ENCODE measurements around the gene SYTL1.

DNA sequence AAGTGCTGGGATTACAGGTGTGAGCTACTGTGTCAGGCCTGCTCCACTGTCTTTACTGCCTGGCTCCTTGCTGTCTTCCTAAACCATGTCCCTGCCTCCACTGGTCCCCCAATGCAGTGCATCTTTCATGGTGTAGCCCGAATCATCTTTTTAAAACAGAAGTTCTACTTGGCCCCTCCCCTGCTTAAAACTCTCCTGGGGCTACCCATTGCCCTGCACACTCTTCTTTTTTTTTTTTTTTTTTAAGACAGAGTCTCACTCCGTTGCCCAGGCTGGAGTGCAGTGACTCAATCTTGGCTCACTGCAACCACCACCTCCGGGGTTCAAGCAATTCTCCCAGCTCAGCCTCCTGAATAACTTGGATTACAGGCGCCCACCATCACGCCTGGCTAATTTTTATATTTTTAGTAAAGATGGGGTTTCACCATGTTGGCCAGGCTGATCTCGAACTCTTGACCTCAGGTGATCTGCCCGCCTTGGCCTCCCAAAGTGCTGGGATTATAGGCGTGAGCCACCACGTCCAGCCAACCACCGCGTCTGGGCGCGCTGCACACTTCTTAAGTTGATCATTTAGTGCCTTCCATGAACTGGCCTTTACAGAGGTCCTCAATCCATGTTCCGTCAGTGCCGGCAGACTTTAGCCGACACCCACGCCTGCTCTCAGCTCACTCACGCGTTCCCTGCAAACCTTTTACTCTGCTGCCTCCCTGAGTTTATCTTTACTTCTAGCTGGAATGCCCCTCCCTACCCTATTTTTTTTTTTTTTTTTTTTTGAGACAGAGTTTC, 30.4 kb downstream of the SYTL1 start:
- TF ChIP-seq, protein P1, sequence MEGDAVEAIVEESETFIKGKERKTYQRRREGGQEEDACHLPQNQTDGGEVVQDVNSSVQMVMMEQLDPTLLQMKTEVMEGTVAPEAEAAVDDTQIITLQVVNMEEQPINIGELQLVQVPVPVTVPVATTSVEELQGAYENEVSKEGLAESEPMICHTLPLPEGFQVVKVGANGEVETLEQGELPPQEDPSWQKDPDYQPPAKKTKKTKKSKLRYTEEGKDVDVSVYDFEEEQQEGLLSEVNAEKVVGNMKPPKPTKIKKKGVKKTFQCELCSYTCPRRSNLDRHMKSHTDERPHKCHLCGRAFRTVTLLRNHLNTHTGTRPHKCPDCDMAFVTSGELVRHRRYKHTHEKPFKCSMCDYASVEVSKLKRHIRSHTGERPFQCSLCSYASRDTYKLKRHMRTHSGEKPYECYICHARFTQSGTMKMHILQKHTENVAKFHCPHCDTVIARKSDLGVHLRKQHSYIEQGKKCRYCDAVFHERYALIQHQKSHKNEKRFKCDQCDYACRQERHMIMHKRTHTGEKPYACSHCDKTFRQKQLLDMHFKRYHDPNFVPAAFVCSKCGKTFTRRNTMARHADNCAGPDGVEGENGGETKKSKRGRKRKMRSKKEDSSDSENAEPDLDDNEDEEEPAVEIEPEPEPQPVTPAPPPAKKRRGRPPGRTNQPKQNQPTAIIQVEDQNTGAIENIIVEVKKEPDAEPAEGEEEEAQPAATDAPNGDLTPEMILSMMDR (IDR thresholded peaks at IDR 0.05; ENCODE audit: borderline replicate concordance, extremely low read depth, low read length, poor library complexity, severe bottlenecking): no peak
- no peak for TF ChIP-seq EZH2 (IDR thresholded peaks at IDR 0.05; ENCODE audit: borderline replicate concordance, low read depth, low read length, severe bottlenecking)
